ENCODE measurements around the gene DLGAP1. TPM values are rescaled to one million over a fixed set of nuclear protein-coding genes. Genes with fewer than 3 reads are reported as not detected.
A peak's percentile ranks its signal among the peaks of the same experiment; 100 is the strongest.

The DLGAP1 gene
- total and polyA plus RNA-seq, 2 of the 13 experiments (the other 11 are each of a cell fraction or from before 2014, with no cell fraction given): 0.01 TPM; not detected in 1

- peak; percentile 14 for TF ChIP-seq NCOR1 (IDR thresholded peaks at IDR 0.05; ENCODE audit: borderline replicate concordance, low read length)
- TF ChIP-seq SP4 (CRISPR knock-in tag; IDR thresholded peaks at IDR 0.05): 0 out of 2 replicates have a peak, but pooled peaks have one; percentile 12
- no peak for TF ChIP-seq ZNF549 (CRISPR knock-in tag; IDR thresholded peaks at IDR 0.05)
- TF ChIP-seq ZBTB14 (CRISPR knock-in tag; IDR thresholded peaks at IDR 0.05): no peak
- 0 out of 2 replicates have a peak, but pooled peaks have one; percentile 49 for TF ChIP-seq ARNT2 (CRISPR knock-in tag; IDR thresholded peaks at IDR 0.05; ENCODE audit: low read depth)
- no peak for TF ChIP-seq ZNF777 (CRISPR knock-in tag; IDR thresholded peaks at IDR 0.05)
- TF ChIP-seq ARID5B (CRISPR knock-in tag; IDR thresholded peaks at IDR 0.05): no peak
- TF ChIP-seq TFDP1 (CRISPR knock-in tag; IDR thresholded peaks at IDR 0.05; ENCODE audit: borderline replicate concordance): no peak
- TF ChIP-seq PHF20 (CRISPR knock-in tag; IDR thresholded peaks at IDR 0.05): no peak
- 0 out of 2 replicates have a peak, but pooled peaks have one; percentile 9 for TF ChIP-seq ZC3H13 (CRISPR knock-in tag; IDR thresholded peaks at IDR 0.05)
- 0 out of 2 replicates have a peak, but pooled peaks have one; percentile 6 for TF ChIP-seq ZBTB43 (CRISPR knock-in tag; conservative IDR thresholded peaks at IDR 0.05)
- TF ChIP-seq ZNF619 (CRISPR knock-in tag; IDR thresholded peaks at IDR 0.05): no peak
- no peak for TF ChIP-seq ZNF773 (CRISPR knock-in tag; IDR thresholded peaks at IDR 0.05; ENCODE audit: borderline replicate concordance)
- TF ChIP-seq ZMAT3 (CRISPR knock-in tag; conservative IDR thresholded peaks at IDR 0.05): no peak
- TF ChIP-seq CHD4 (IDR thresholded peaks at IDR 0.05; ENCODE audit: borderline replicate concordance, low read length): 0 out of 2 replicates have a peak, but pooled peaks have one; percentile 22
- TF ChIP-seq POLR2A (IDR thresholded peaks at IDR 0.05; ENCODE audit: insufficient read depth in 1 of 2, low read depth in 2 of 2, low read length in 2 of 2): peak in 1 of 2 experiments; percentile 4; a peak in 1 of 4 replicates
- ATAC-seq (no peak), FAIRE-seq (no peak), DNase-seq (ENCODE audit: low spot score) (no peak)
- POLR2A ChIA-PET: interaction anchor here (0.8 to 11.2 kb wide), 9 partner anchors 10 to 299 kb away, joined by 3 to 271 read pairs (median 52); partner anchors contain the start of gene TGIF1
- H3K79me2 ChIP-seq (ENCODE audit: insufficient read depth, low read length): peaks cover 35% of the 10 kb centered on the region
- peak overlapping the region; percentile 96 for H3K27ac ChIP-seq (ENCODE audit: extremely low read length, insufficient read depth, low read length)
- H3K9me3 ChIP-seq (ENCODE audit: low read length): no peaks in the 10 kb centered on the region
- in situ Hi-C loops (cut with HindIII; ENCODE audit: extremely low pct_ligation_motif_present, low pct_unique_long_range_greater_than_20kb): no loop called here
- no TSS peak for BruUV-seq (replicated peaks)
- H4K20me1 ChIP-seq (ENCODE audit: insufficient read depth, low read length): no peaks in the 10 kb centered on the region
- peak overlapping the region; percentile 95 for H3K4me2 ChIP-seq (ENCODE audit: low read depth, low read length)
- peaks cover 74% of the 10 kb centered on the region for H3K4me1 ChIP-seq (ENCODE audit: insufficient read depth, low read length)
- H3K4me3 ChIP-seq (replicated peaks in 1 of 3; ENCODE audit: insufficient read depth in 1 of 3, low read depth in 2 of 3, low read length in 3 of 3): peak overlapping the region; percentile 73 to 94 (median 78); a peak in 5 of 6 replicates
- WGBS (ENCODE audit: low lambda C conversion rate): 9% methylated on average over 3 of the region's 3 CpGs
- peaks cover 0 to 6% of the 10 kb centered on the region in 2 experiments; a peak in 2 of 5 replicates for H3K36me3 ChIP-seq (replicated peaks in 1 of 2; ENCODE audit: control insufficient read depth in 1 of 2, insufficient read depth in 2 of 2, low read length in 2 of 2)
- intact Hi-C loops (cut with micrococcal nuclease; ENCODE audit: unreplicated experiment): loop anchor here (1.0 kb wide), 2 partner anchors 22 to 28 kb away; no protein-coding TSS in a partner anchor
- CTCF ChIA-PET (ENCODE audit: low intra/inter-chr PET ratio, low total read pairs): interaction anchor here (3.7 kb wide), 1 partner anchor 70 kb away, joined by 20 read pairs; no protein-coding TSS in a partner anchor
- H3K27me3 ChIP-seq (ENCODE audit: control insufficient read depth in 1 of 2, insufficient read depth in 2 of 2, low read length in 2 of 2): no peaks in the 10 kb centered on the region; a peak in 1 of 5 replicates
- no peak overlapping the region for H2AFZ ChIP-seq (ENCODE audit: low read length)
- peak overlapping the region; percentile 96 for H3K9ac ChIP-seq (ENCODE audit: insufficient read depth, low read depth, low read length)
Measured at GRCh38 chr18:3596324-3596636, 858.8 kb downstream of the DLGAP1 start.

All from HepG2 (cell line).